Measurements from ENCODE around the gene UNC45B. TPM values are rescaled to one million over a fixed set of nuclear protein-coding genes. Genes with fewer than 3 reads are reported as not detected.
"Not testable (repeated sequence)": the region's sequence is repeated elsewhere in the genome, so short reads cannot be mapped to it uniquely, and the experiment has no call there.

The UNC45B gene
- total and polyA plus RNA-seq, 7 experiments from 2014 or later, result 0.10 to 0.62 (median 0.22) TPM

DNA sequence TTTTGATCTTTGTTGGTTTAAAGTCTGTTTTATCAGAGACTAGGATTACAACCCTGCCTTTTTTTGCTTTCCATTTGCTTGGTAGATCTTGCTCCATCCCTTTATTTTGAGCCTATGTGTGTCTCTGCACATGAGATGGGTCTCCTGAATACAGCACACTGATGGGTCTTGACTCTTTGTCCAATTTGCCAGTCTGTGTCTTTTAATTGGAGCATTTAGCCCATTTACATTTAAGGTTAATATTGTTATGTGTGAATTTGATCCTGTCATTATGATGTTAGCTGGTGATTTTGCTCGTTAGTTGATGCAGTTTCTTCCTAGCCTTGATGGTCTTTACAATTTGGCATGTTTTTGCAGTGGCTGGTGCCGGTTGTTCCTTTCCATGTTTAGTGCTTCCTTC, 55.0 kb downstream of the UNC45B start:
- DNase-seq; H3K4me3 ChIP-seq (ENCODE audit: low read length); H3K27me3 ChIP-seq (ENCODE audit: control insufficient read depth in 2 of 2, insufficient read depth in 2 of 2, low read length in 2 of 2); H3K27ac Mint-ChIP-seq; H3K27ac ChIP-seq (ENCODE audit: low read depth, low read length); ATAC-seq; POLR2A ChIA-PET; CTCF ChIA-PET; H3K9me3 ChIP-seq (ENCODE audit: control insufficient read depth in 2 of 3, low read length in 3 of 3); H3K36me3 ChIP-seq (ENCODE audit: control insufficient read depth in 2 of 3, insufficient read depth in 3 of 3, low read length in 3 of 3); H3K4me3 Mint-ChIP-seq; intact Hi-C loops (cut with micrococcal nuclease): not testable (repeated sequence)
- H3K4me1 ChIP-seq (ENCODE audit: control insufficient read depth in 2 of 2, insufficient read depth in 2 of 2, low read length in 2 of 2), result peaks cover 0 to 12% of the 10 kb centered on the region in 2 donors
- H3K9me3 Mint-ChIP-seq, result peaks cover 0 to 48% (median 24%) of the 10 kb centered on the region in 11 donors
- peaks cover 4 to 33% (median 22%) of the 10 kb centered on the region in 7 donors for H3K4me1 Mint-ChIP-seq
- peaks cover 7 to 45% (median 10%) of the 10 kb centered on the region in 5 donors for H3K36me3 Mint-ChIP-seq
- H3K27me3 Mint-ChIP-seq, result peaks cover 0 to 12% (median 0%) of the 10 kb centered on the region in 5 donors

GRCh38 chr17:35210741-35211140, 63.1 kb downstream of the UNC45B start:
- DNase-seq (peak in 7 of 9 donors; percentile 65 to 78 (median 71)), ATAC-seq (peak; percentile 20)
- Mint-ChIP-seq H3K27me3 (no peaks in the 10 kb centered on the region), H3K9me3 (peaks cover 0 to 22% (median 0%) of the 10 kb centered on the region in 11 donors), H3K4me3 (peak overlapping the region; percentile 36 to 91 (median 58)), H3K36me3 (peaks cover 0 to 38% (median 3%) of the 10 kb centered on the region in 5 donors), H3K4me1 (peaks cover 56 to 86% (median 80%) of the 10 kb centered on the region in 7 donors), H3K27ac (peak overlapping the region; percentile 44 to 99 (median 92))
- CTCF ChIA-PET, result interaction anchor here (0.6 to 1.5 kb wide), 3 partner anchors 25 to 33 kb away, joined by 3 to 13 read pairs (median 6); no protein-coding TSS in a partner anchor
- no peak overlapping the region for H3K4me3 ChIP-seq (ENCODE audit: low read length)
- H3K9me3 ChIP-seq (ENCODE audit: control insufficient read depth in 2 of 3, low read length in 3 of 3), result no peaks in the 10 kb centered on the region
- no peaks in the 10 kb centered on the region for H3K27me3 ChIP-seq (ENCODE audit: control insufficient read depth in 2 of 2, insufficient read depth in 2 of 2, low read length in 2 of 2)
- POLR2A ChIA-PET, result interaction anchor here (0.5 to 9.4 kb wide), 15 partner anchors 10 to 368 kb away, joined by 3 to 459 read pairs (median 4); partner anchors contain the start of gene SLFN5
- H3K4me1 ChIP-seq (ENCODE audit: control insufficient read depth in 2 of 2, insufficient read depth in 2 of 2, low read length in 2 of 2), result peaks cover 49 to 51% of the 10 kb centered on the region in 2 donors
- H3K36me3 ChIP-seq (ENCODE audit: control insufficient read depth in 2 of 3, insufficient read depth in 3 of 3, low read length in 3 of 3), result no peaks in the 10 kb centered on the region
- intact Hi-C loops (cut with micrococcal nuclease), result no loop called here
- H3K27ac ChIP-seq (ENCODE audit: low read depth, low read length), result no peak overlapping the region

GRCh38 chr17:35212668-35213067, 65.1 kb downstream of the UNC45B start:
- H3K4me1 ChIP-seq (ENCODE audit: control insufficient read depth in 2 of 2, insufficient read depth in 2 of 2, low read length in 2 of 2), result peaks cover 55 to 69% of the 10 kb centered on the region in 2 donors

DNA sequence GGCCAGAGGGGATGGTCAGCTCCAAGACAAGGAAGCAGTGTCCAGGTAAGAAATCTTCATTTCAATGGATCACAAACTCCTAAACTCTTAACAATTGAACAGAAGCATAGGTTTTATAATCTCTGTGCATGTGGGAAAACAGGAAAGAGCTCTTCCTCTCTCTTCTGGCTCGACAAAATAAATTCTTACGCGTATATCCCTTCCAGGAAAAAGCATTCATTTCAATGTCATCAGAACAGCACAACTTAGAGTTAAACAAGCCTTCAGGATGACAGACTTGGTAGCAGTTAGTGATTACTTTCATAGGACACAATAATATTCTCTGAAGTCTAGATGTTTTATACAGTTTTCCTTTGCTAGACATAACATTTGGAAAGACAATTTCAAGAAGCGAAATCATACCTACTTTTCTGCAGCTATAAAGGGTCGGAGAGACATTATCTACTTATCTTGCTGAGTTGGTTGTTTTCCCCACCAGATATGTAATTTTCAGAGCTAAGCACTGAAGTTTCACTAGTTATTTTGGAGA, 65.9 kb downstream of the UNC45B start:
- H3K27ac Mint-ChIP-seq, result peak overlapping the region; percentile 90 to 99 (median 98)

More at GRCh38 chr17:35212668-35213067, 65.1 kb downstream of the UNC45B start:
- H3K36me3 ChIP-seq (ENCODE audit: control insufficient read depth in 2 of 3, insufficient read depth in 3 of 3, low read length in 3 of 3), result no peaks in the 10 kb centered on the region
- ATAC-seq, result no peak
- Mint-ChIP-seq H3K4me1 (peaks cover 60 to 88% (median 84%) of the 10 kb centered on the region in 7 donors), H3K27me3 (no peaks in the 10 kb centered on the region), H3K4me3 (peak overlapping the region; percentile 66 to 91 (median 84)), H3K9me3 (peaks cover 0 to 20% (median 0%) of the 10 kb centered on the region in 11 donors), H3K27ac (peak overlapping the region; percentile 90 to 99 (median 98)), H3K36me3 (peaks cover 0 to 42% (median 0%) of the 10 kb centered on the region in 5 donors)
- H3K9me3 ChIP-seq (ENCODE audit: control insufficient read depth in 2 of 3, low read length in 3 of 3), result no peaks in the 10 kb centered on the region
- ChIA-PET CTCF (interaction anchor here (1.2 to 3.9 kb wide), 5 partner anchors 15 to 322 kb away, joined by 5 to 52 read pairs (median 8); partner anchors contain the start of gene SLFN5), POLR2A (interaction anchor here (0.6 to 9.4 kb wide), 28 partner anchors 8 to 366 kb away, joined by 3 to 459 read pairs (median 9); partner anchors contain the start of genes PEX12, SLFN11, SLFN12L and SLFN5)
- intact Hi-C loops (cut with micrococcal nuclease), result no loop called here
- peak overlapping the region; percentile 60 for H3K27ac ChIP-seq (ENCODE audit: low read depth, low read length)
- H3K27me3 ChIP-seq (ENCODE audit: control insufficient read depth in 2 of 2, insufficient read depth in 2 of 2, low read length in 2 of 2), result no peaks in the 10 kb centered on the region
- DNase-seq, result no peak
- peak overlapping the region; percentile 19 for H3K4me3 ChIP-seq (ENCODE audit: low read length)

DNA sequence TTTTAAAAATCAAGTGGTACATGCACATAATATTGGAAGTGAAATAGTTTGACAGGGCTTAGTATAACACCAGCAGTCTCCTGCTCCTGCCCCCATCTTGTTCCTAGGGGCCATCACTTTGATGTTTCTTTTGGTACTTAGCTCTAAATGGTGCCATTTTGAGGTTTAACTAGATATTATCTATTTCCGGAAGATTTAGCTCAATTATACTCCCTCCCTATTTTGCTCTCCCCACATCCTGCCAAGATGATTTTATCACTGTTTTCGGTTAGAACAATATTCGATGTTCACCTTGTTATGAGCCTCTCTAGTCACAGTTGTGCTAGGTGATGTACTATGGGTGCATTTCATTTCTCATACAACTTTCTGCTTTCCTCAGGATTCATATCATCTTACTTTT, 66.6 kb downstream of the UNC45B start:
- ChIA-PET POLR2A (interaction anchor here (0.6 to 9.4 kb wide), 47 partner anchors 9 to 595 kb away, joined by 3 to 459 read pairs (median 5); partner anchors contain the start of genes AP2B1, NLE1, PEX12 and RAD51D), CTCF (interaction anchor here (0.7 to 3.9 kb wide), 8 partner anchors 13 to 322 kb away, joined by 3 to 52 read pairs (median 6); partner anchors contain the start of gene SLFN5)
- H3K4me1 Mint-ChIP-seq, result peaks cover 69 to 92% (median 87%) of the 10 kb centered on the region in 7 donors
- peaks cover 0 to 47% (median 0%) of the 10 kb centered on the region in 5 donors for H3K36me3 Mint-ChIP-seq
- Histone ChIP-seq H3K9me3 (ENCODE audit: control insufficient read depth in 2 of 3, low read length in 3 of 3) (no peaks in the 10 kb centered on the region), H3K27ac (ENCODE audit: low read depth, low read length) (peak overlapping the region; percentile 76), H3K4me1 (ENCODE audit: control insufficient read depth in 2 of 2, insufficient read depth in 2 of 2, low read length in 2 of 2) (peaks cover 69 to 79% of the 10 kb centered on the region in 2 donors), H3K27me3 (ENCODE audit: control insufficient read depth in 2 of 2, insufficient read depth in 2 of 2, low read length in 2 of 2) (no peaks in the 10 kb centered on the region), H3K4me3 (ENCODE audit: low read length) (peak overlapping the region; percentile 47), H3K36me3 (ENCODE audit: control insufficient read depth in 2 of 3, insufficient read depth in 3 of 3, low read length in 3 of 3) (no peaks in the 10 kb centered on the region)
- no peaks in the 10 kb centered on the region for H3K27me3 Mint-ChIP-seq
- DNase-seq, result peak in 7 of 9 donors; percentile 76 to 93 (median 89)
- ATAC-seq, result peak; percentile 93
- peaks cover 0 to 20% (median 0%) of the 10 kb centered on the region in 11 donors for H3K9me3 Mint-ChIP-seq
- intact Hi-C loops (cut with micrococcal nuclease), result loop anchor here (1.0 to 2.0 kb wide), 13 partner anchors 10 to 373 kb away; partner anchors contain the start of genes AP2B1 (in 1 of the 2), NLE1 (in 1 of the 2) and SLFN12L (in 1 of the 2)
- peak overlapping the region; percentile 69 to 91 (median 84) for H3K4me3 Mint-ChIP-seq
- peak overlapping the region; percentile 90 to 99 (median 98) for H3K27ac Mint-ChIP-seq

More for the DNA sequence above, 65.9 kb downstream of the UNC45B start:
- intact Hi-C loops (cut with micrococcal nuclease), result no loop called here
- H3K27me3 Mint-ChIP-seq, result no peaks in the 10 kb centered on the region
- Histone ChIP-seq H3K9me3 (ENCODE audit: control insufficient read depth in 2 of 3, low read length in 3 of 3) (no peaks in the 10 kb centered on the region), H3K4me3 (ENCODE audit: low read length) (peak overlapping the region; percentile 34), H3K4me1 (ENCODE audit: control insufficient read depth in 2 of 2, insufficient read depth in 2 of 2, low read length in 2 of 2) (peaks cover 63 to 76% of the 10 kb centered on the region in 2 donors), H3K36me3 (ENCODE audit: control insufficient read depth in 2 of 3, insufficient read depth in 3 of 3, low read length in 3 of 3) (no peaks in the 10 kb centered on the region), H3K27ac (ENCODE audit: low read depth, low read length) (peak overlapping the region; percentile 60), H3K27me3 (ENCODE audit: control insufficient read depth in 2 of 2, insufficient read depth in 2 of 2, low read length in 2 of 2) (no peaks in the 10 kb centered on the region)
- POLR2A ChIA-PET, result interaction anchor here (0.5 to 9.4 kb wide), 50 partner anchors 8 to 595 kb away, joined by 3 to 459 read pairs (median 6); partner anchors contain the start of genes AP2B1, NLE1, PEX12 and RAD51D
- ATAC-seq (no peak), DNase-seq (peak in 1 of 9 donors; percentile 30)
- peaks cover 0 to 20% (median 0%) of the 10 kb centered on the region in 11 donors for H3K9me3 Mint-ChIP-seq
- H3K4me1 Mint-ChIP-seq, result peaks cover 65 to 92% (median 87%) of the 10 kb centered on the region in 7 donors
- H3K36me3 Mint-ChIP-seq, result peaks cover 0 to 44% (median 0%) of the 10 kb centered on the region in 5 donors
- CTCF ChIA-PET, result interaction anchor here (0.9 to 3.9 kb wide), 8 partner anchors 14 to 321 kb away, joined by 3 to 52 read pairs (median 6); partner anchors contain the start of gene SLFN5
- peak overlapping the region; percentile 39 to 91 (median 84) for H3K4me3 Mint-ChIP-seq

Data from naive thymus-derived CD4-positive, alpha-beta T cell (primary cell).